ENCODE data around the gene CD200R1L. TPM values are rescaled to one million over a fixed set of nuclear protein-coding genes. Genes with fewer than 3 reads are reported as not detected.

CD200R1L gene
- total RNA-seq, 1 experiment from 2014 or later: not detected

DNA sequence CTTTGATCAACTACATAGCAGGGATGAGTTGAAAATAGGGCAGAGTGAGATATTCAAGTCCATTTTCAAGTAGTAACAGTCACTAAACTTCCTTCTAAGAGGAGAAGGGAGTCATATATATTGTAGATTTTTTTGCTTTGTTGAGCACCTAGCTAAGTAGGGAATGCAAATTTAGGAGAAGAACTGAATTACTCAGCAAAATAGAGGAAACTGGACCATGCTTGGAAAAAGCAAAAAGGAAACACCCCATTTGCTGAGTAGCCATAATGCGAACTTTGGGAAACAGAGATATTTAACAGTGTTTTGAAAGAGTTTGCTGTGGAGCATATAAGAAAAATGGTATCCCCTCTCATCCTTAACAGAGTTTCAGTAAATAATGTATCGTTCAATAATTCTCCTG lies 54.9 kb downstream of the CD200R1L start:
- DNase-seq (ENCODE audit: low read depth): no peak

DNA sequence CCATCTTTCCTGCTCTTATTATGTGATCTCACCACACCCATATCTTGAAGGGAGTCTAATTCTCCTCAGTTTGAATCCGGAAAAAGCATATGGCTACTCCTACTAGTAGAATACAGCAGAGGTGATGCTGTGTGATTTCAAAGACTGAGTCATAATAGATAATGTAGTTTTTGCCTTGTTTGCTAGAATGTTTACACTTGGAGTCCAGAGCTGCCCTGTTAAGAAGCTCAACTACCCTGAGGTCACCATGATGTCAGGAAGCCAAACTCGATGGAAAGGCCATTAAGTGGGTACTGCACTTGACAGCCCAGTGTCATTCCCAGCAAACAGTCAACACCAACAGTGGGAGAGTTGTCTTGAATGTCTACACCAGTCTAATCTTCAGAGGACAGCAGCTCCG lies 56.9 kb downstream of the CD200R1L start:
- DNase-seq (ENCODE audit: low read depth): no peak

DNA sequence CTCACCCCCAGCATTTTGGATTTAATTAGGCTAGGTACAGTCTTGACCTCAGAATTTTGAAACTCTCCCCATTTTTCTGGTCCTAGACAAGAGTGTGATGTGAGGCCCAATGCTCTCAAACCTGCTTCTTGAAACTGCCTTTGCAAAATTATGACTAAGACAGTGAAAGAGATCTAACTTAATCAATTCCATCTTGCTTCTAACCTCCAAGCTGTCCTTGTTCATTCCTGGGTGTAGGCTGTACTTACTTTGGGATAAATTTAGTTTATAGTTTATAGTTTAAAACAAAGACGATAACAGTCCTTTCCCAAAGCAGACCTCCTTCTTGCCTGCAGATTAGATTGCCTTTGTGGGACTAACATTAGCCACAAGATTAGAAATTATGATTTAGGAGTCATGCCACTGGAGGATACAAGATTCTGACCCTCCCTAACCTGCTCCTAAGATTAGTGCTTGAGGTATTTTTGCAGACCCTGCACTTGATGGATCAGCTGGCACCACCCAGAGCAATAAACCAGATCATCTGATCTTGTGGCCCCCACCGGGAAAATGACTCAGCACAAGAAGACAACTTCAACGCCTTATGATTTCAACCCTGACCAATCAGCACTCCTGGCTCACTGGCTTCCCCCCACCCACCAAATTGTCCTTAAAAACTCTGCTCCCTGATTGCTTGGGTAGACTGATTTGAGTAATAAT lies 59.6 kb downstream of the CD200R1L start:
- no peak for DNase-seq (ENCODE audit: low read depth)

GRCh38 chr3:112786002-112786590 lies 60.6 kb downstream of the CD200R1L start:
- DNase-seq (ENCODE audit: low read depth): peak; percentile 34

- no peak for DNase-seq (ENCODE audit: low read depth)
Observed at GRCh38 chr3:112785321-112786001, 61.2 kb downstream of the CD200R1L start.

GRCh38 chr3:112782491-112782890 lies 64.2 kb downstream of the CD200R1L start:
- DNase-seq (ENCODE audit: low read depth): no peak

- DNase-seq (ENCODE audit: low read depth): no peak
Observed at GRCh38 chr3:112781599-112781998, 65.1 kb downstream of the CD200R1L start.

GRCh38 chr3:112779558-112780480 lies 66.8 kb downstream of the CD200R1L start:
- no peak for DNase-seq (ENCODE audit: low read depth)

GRCh38 chr3:112779011-112779410 lies 67.7 kb downstream of the CD200R1L start:
- no peak for DNase-seq (ENCODE audit: low read depth)

DNA sequence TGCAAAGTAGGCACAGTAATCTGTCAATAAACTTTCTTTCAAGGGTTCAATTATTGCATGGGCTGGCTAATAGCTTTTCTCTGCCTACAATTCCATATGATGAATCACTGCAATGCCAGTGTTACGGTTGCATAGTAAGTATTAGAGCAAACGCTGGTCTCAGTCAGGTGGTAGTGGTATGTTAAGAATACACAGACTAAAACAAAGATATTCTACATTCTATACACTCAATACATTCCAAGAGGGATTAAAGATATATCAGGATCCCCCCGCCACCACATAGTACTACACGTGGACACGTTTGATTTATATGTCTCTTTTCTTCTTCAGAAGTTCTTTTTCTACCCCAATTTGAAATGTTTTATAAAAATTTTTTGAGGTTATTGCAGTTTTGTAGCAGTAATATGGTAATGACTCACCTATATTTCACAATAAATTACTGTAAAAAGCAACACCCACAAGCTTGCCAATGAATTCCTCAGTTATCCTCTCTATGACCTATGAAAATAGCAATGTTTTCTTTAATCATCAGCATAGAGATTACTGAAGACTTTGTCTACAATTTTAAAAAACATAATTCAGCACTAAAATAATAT lies 68.2 kb downstream of the CD200R1L start:
- peak; percentile 33 for DNase-seq (ENCODE audit: low read depth)

DNA sequence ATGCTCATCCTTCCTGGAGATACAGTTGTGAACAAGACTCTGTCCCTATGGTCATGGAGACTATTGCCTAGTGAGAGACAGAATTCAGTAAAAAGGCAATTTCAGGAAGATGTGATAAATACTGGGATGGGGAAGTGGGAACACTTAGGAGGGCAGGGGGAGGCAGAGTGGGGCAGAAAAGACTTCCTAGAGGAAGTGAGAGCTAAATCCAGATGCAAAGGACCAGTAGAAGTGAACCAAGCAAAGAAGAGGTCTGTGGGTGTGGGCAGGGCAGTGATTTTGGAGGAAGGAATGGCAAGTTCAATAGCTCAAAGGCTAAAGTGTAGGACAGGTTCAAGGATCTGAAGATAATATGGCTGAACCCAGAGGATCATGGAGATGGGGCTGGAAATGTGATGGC lies 68.9 kb downstream of the CD200R1L start:
- no peak for DNase-seq (ENCODE audit: low read depth)

DNA sequence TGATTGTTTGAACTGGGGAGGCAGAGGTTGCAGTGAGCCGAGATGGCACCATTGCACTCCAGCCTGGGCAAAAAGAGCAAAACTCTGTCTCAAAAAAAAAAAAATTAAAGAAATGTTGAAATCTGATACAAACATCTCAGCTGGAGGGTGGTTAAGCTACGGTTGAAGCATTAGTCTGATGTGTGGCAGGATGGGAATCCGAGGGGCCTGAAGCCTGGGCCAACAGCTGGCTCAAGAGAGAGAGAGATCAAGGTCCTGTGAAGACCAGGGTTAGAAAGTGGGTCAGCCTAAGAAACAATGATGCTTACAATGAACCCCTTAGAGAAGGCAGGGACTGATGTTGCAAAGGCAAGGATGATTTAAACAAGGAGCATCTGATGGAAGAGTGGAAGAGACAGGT lies 69.8 kb downstream of the CD200R1L start:
- DNase-seq (ENCODE audit: low read depth): no peak

- peak; percentile 23 for DNase-seq (ENCODE audit: low read depth)
Observed at GRCh38 chr3:112776000-112776399, 70.7 kb downstream of the CD200R1L start.

- no peak for DNase-seq (ENCODE audit: low read depth)
Observed at GRCh38 chr3:112775011-112775742, 71.5 kb downstream of the CD200R1L start.

DNA sequence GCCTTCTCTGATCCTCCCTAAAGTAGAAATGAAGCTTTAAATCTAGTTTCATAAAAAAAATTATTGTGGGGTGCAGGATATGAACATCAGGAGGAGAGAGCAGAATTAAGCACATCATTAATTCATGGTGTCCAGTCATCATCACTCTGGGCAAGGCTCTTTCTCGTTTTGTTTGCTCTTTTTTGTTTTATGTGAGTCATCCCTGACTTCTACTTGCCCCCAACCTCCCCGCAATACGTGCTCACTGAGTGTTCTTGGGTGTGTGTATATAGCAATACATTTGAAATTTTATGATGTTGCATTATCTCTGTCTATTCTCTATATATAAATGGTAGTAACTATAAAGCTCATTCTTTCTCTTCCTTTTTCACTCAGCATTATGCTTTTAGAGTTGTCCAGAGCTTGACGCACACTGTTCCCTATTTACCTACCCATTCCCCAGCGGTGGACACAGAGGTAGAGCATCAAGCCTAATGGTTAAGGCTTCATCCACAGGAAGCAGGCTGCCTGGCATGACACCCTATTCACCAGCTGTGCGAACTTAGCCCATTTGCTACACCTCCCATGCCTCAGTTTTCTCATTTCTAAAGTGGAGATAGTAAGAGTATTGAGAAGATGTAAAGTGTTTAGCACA lies 72.3 kb downstream of the CD200R1L start:
- DNase-seq (ENCODE audit: low read depth): peak; percentile 67

GRCh38 chr3:112773864-112774263 lies 72.8 kb downstream of the CD200R1L start:
- DNase-seq (ENCODE audit: low read depth): peak; percentile 69

GRCh38 chr3:112770951-112771350 lies 75.7 kb downstream of the CD200R1L start:
- no peak for DNase-seq (ENCODE audit: low read depth)

DNA sequence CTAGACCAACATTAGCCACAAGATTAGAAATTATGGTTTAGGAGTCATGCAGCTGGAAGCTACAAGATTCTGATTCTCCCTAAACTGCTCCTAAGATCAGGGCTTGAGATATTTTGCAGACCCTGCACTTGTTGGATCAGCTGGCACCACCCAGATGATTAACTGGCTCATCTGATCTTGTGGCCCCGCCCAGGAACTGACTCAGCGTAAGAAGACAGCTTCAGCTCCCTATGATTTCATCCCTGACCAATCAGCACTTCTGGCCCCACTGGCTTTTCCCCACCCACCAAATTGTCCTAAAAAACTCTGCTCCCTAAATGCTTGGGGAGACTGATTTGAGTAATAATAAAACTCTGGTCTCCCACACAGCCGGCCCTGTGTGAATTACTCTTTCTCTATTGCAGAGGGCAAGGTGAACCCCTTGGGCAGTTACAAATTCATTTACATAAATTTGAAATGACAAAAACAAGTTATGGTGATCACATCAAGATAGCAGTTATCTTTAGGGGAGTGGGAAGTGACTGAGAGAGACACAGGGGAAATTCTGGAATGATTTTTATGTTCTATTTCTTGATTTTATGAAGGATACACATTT lies 76.5 kb downstream of the CD200R1L start:
- peak; percentile 76 for DNase-seq (ENCODE audit: low read depth)

GRCh38 chr3:112769286-112769978 lies 77.2 kb downstream of the CD200R1L start:
- no peak for DNase-seq (ENCODE audit: low read depth)
